Nephron (organoid): ENCODE measurements around the gene SSPN.
A peak's percentile ranks its signal among the peaks of the same experiment; 100 is the strongest.

ENCODE experiments used
- H3K27ac Mint-ChIP-seq, 3 experiments: 2 replicates each; pipeline ENCODE4 v1.8.0; 2020; ENCODE audit warnings: mixed read lengths in 3 of 3, mild to moderate bottlenecking in 2 of 3, moderate library complexity in 1 of 3
- H3K27me3 Mint-ChIP-seq: 2 replicates; pipeline ENCODE4 v1.8.0; 2021; ENCODE audit warnings: low read depth, mild to moderate bottlenecking, moderate library complexity, mixed read lengths
- H3K36me3 Mint-ChIP-seq: 2 replicates; pipeline ENCODE4 v1.8.0; 2020; ENCODE audit warnings: low read depth, mixed read lengths
- H3K4me1 Mint-ChIP-seq: 2 replicates; pipeline ENCODE4 v1.8.0; 2020; ENCODE audit warnings: mixed read lengths
- H3K4me3 Mint-ChIP-seq, 3 experiments: 2 replicates each; pipeline ENCODE4 v1.8.0; 2020; ENCODE audit warnings: mild to moderate bottlenecking in 3 of 3, mixed read lengths in 3 of 3, moderate library complexity in 2 of 3
- H3K9me3 Mint-ChIP-seq: 2 replicates; pipeline ENCODE4 v1.8.0; 2020; ENCODE audit warnings: mixed read lengths
- TF ChIP-seq, protein P1 (sequence below), 3 experiments: fragments of 200-600 bp; sonication (generic); IDR thresholded peaks; one replicate each; pipeline ENCODE4 v1.5.0; 2021; ENCODE audit warnings: antibody characterized with exemption in 3 of 3; ENCODE audit not compliant: unreplicated experiment in 3 of 3

The SSPN gene

DNA sequence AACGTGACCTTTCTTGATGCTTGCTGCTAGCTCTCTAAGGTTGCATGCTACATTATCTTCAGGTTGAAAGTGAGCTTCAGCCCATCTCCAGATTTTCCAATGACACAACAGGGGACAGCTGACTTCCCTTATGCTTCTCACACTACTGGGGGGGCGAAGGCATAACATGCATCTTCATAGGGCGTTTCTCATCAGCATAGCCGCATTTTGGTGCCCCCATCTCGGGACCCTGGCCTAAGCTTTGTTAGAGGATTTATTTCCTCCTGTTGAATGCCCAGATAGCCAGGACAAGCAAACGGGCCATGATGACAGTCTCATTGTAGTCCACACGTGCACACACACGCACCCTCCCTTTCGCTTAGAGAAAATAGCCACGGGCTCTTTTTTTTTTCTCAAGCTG is 30.7 kb downstream of the SSPN start:
- H3K9me3 Mint-ChIP-seq = no peaks in the 10 kb centered on the region
- peaks cover 39% of the 10 kb centered on the region for H3K27me3 Mint-ChIP-seq
- TF ChIP-seq, protein P1, sequence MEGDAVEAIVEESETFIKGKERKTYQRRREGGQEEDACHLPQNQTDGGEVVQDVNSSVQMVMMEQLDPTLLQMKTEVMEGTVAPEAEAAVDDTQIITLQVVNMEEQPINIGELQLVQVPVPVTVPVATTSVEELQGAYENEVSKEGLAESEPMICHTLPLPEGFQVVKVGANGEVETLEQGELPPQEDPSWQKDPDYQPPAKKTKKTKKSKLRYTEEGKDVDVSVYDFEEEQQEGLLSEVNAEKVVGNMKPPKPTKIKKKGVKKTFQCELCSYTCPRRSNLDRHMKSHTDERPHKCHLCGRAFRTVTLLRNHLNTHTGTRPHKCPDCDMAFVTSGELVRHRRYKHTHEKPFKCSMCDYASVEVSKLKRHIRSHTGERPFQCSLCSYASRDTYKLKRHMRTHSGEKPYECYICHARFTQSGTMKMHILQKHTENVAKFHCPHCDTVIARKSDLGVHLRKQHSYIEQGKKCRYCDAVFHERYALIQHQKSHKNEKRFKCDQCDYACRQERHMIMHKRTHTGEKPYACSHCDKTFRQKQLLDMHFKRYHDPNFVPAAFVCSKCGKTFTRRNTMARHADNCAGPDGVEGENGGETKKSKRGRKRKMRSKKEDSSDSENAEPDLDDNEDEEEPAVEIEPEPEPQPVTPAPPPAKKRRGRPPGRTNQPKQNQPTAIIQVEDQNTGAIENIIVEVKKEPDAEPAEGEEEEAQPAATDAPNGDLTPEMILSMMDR (IDR thresholded peaks at IDR 0.05; ENCODE audit: unreplicated experiment in 3 of 3) = no peak
- peaks cover 13% of the 10 kb centered on the region for H3K4me1 Mint-ChIP-seq
- no peaks in the 10 kb centered on the region for H3K36me3 Mint-ChIP-seq
- peak overlapping the region; percentile 2 to 83 (median 82) for H3K4me3 Mint-ChIP-seq
- H3K27ac Mint-ChIP-seq = no peak overlapping the region

- Mint-ChIP-seq H3K4me3 (peak overlapping the region; percentile 82 to 88 (median 83)), H3K9me3 (no peaks in the 10 kb centered on the region), H3K4me1 (peaks cover 13% of the 10 kb centered on the region), H3K27ac (peak overlapping the region in 1 of 3 experiments; percentile 20), H3K36me3 (no peaks in the 10 kb centered on the region), H3K27me3 (peaks cover 39% of the 10 kb centered on the region)
- TF ChIP-seq, protein P1 (IDR thresholded peaks at IDR 0.05; ENCODE audit: unreplicated experiment in 3 of 3) = no peak
Measured at GRCh38 chr12:26226629-26227360, 31.4 kb downstream of the SSPN start.

DNA sequence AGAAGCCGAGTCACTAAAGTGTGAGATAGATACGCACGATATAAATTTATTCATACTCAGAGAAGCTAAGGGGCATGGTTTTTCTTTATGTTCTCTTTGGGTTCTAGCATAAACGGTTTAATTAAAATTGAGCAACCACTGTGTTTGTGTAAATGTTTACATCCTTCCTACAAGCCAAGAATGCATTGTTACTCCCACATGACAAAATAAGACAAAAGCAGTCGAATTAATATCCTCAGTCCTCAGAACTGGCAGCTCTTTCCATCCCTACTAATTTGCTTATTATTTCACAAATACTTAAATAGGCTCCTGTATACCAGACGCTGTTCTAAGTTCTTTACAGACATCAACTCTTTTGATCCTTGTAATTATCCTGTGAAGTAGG is 32.0 kb downstream of the SSPN start:
- no peaks in the 10 kb centered on the region for H3K36me3 Mint-ChIP-seq
- no peaks in the 10 kb centered on the region for H3K9me3 Mint-ChIP-seq
- H3K4me3 Mint-ChIP-seq = peak overlapping the region; percentile 82 to 88 (median 83)
- peaks cover 39% of the 10 kb centered on the region for H3K27me3 Mint-ChIP-seq
- H3K4me1 Mint-ChIP-seq = peaks cover 18% of the 10 kb centered on the region
- H3K27ac Mint-ChIP-seq = peak overlapping the region in 1 of 3 experiments; percentile 20
- TF ChIP-seq, protein P1 (IDR thresholded peaks at IDR 0.05; ENCODE audit: unreplicated experiment in 3 of 3) = no peak

GRCh38 chr12:26229910-26230309 is 34.5 kb downstream of the SSPN start:
- H3K36me3 Mint-ChIP-seq = no peaks in the 10 kb centered on the region
- H3K27ac Mint-ChIP-seq = no peak overlapping the region
- no peak overlapping the region for H3K4me3 Mint-ChIP-seq
- H3K9me3 Mint-ChIP-seq = no peaks in the 10 kb centered on the region
- TF ChIP-seq, protein P1 (IDR thresholded peaks at IDR 0.05; ENCODE audit: unreplicated experiment in 3 of 3) = no peak
- peaks cover 38% of the 10 kb centered on the region for H3K4me1 Mint-ChIP-seq
- H3K27me3 Mint-ChIP-seq = peaks cover 30% of the 10 kb centered on the region

- Mint-ChIP-seq H3K36me3 (no peaks in the 10 kb centered on the region), H3K27ac (no peak overlapping the region), H3K9me3 (no peaks in the 10 kb centered on the region), H3K4me1 (peaks cover 38% of the 10 kb centered on the region), H3K27me3 (peaks cover 20% of the 10 kb centered on the region), H3K4me3 (no peak overlapping the region)
- TF ChIP-seq, protein P1 (IDR thresholded peaks at IDR 0.05; ENCODE audit: unreplicated experiment in 3 of 3) = no peak
Measured at GRCh38 chr12:26231470-26231869, 36.1 kb downstream of the SSPN start.

- no peaks in the 10 kb centered on the region for H3K9me3 Mint-ChIP-seq
- no peaks in the 10 kb centered on the region for H3K36me3 Mint-ChIP-seq
- H3K27ac Mint-ChIP-seq = peak overlapping the region in 2 of 3 experiments; percentile 8 to 79
- H3K4me1 Mint-ChIP-seq = peaks cover 37% of the 10 kb centered on the region
- TF ChIP-seq, protein P1 (IDR thresholded peaks at IDR 0.05; ENCODE audit: unreplicated experiment in 3 of 3) = no peak
- peaks cover 15% of the 10 kb centered on the region for H3K27me3 Mint-ChIP-seq
- no peak overlapping the region for H3K4me3 Mint-ChIP-seq
Measured at GRCh38 chr12:26231921-26232320, 36.5 kb downstream of the SSPN start.
